ENCODE data around the gene SGMS2.
"Not testable (repeated sequence)": the region's sequence is repeated elsewhere in the genome, so short reads cannot be mapped to it uniquely, and the experiment has no call there.

The SGMS2 gene

GRCh38 chr4:107870916-107871786 is 46.4 kb downstream of the SGMS2 start:
- no peak for DNase-seq

GRCh38 chr4:107874024-107874423 is 49.3 kb downstream of the SGMS2 start:
- DNase-seq, result no peak

- no peak for DNase-seq
These were observed 51.4 kb downstream of the SGMS2 start for GRCh38 chr4:107876099-107876498.

GRCh38 chr4:107877361-107877760 is 52.6 kb downstream of the SGMS2 start:
- DNase-seq, result peak; percentile 45

- DNase-seq, result no peak
These were observed 61.1 kb downstream of the SGMS2 start for GRCh38 chr4:107885865-107886264.

GRCh38 chr4:107888237-107888636 is 63.5 kb downstream of the SGMS2 start:
- peak; percentile 41 for DNase-seq

GRCh38 chr4:107890779-107891178 is 66.0 kb downstream of the SGMS2 start:
- no peak for DNase-seq

GRCh38 chr4:107891299-107891698 is 66.6 kb downstream of the SGMS2 start:
- no peak for DNase-seq

- no peak for DNase-seq
These were observed 68.7 kb downstream of the SGMS2 start for GRCh38 chr4:107893171-107894137.

GRCh38 chr4:107894138-107894603 is 69.4 kb downstream of the SGMS2 start:
- DNase-seq, result no peak

- peak; percentile 27 for DNase-seq
These were observed 71.5 kb downstream of the SGMS2 start for GRCh38 chr4:107896158-107896645.

GRCh38 chr4:107896646-107897045 is 71.9 kb downstream of the SGMS2 start:
- no peak for DNase-seq

GRCh38 chr4:107897823-107898222 is 73.1 kb downstream of the SGMS2 start:
- DNase-seq, result no peak

GRCh38 chr4:107900067-107900466 is 75.3 kb downstream of the SGMS2 start:
- no peak for DNase-seq

- DNase-seq, result no peak
These were observed 75.8 kb downstream of the SGMS2 start for GRCh38 chr4:107900508-107900907.

- no peak for DNase-seq
These were observed 76.6 kb downstream of the SGMS2 start for GRCh38 chr4:107901213-107901934.

GRCh38 chr4:107902715-107903114 is 78.0 kb downstream of the SGMS2 start:
- DNase-seq, result no peak

GRCh38 chr4:107905082-107905481 is 80.3 kb downstream of the SGMS2 start:
- DNase-seq, result not testable (repeated sequence)

GRCh38 chr4:107906458-107907100 is 81.8 kb downstream of the SGMS2 start:
- DNase-seq, result no peak

- DNase-seq, result no peak
These were observed 83.6 kb downstream of the SGMS2 start for GRCh38 chr4:107908377-107908776.

GRCh38 chr4:107913283-107913899 is 88.7 kb downstream of the SGMS2 start:
- peak; percentile 87 for DNase-seq

- DNase-seq, result no peak
These were observed 90.5 kb downstream of the SGMS2 start for GRCh38 chr4:107915220-107915619.
